ENCODE data around the gene SNED1.

The SNED1 gene

GRCh38 chr2:241108271-241109209, 110.1 kb downstream of the SNED1 start:
- DNase-seq (ENCODE audit: low read depth in 2 of 2) = no peak

- DNase-seq (ENCODE audit: low read depth in 2 of 2) = peak in 1 of 2 donors; percentile 47
Measured at GRCh38 chr2:241109210-241110088, 111.0 kb downstream of the SNED1 start.

- DNase-seq (ENCODE audit: low read depth in 2 of 2) = no peak
Measured at GRCh38 chr2:241110089-241110606, 111.7 kb downstream of the SNED1 start.

GRCh38 chr2:241110607-241111439, 112.4 kb downstream of the SNED1 start:
- no peak for DNase-seq (ENCODE audit: low read depth in 2 of 2)

GRCh38 chr2:241111440-241111805, 113.0 kb downstream of the SNED1 start:
- no peak for DNase-seq (ENCODE audit: low read depth in 2 of 2)

- no peak for DNase-seq (ENCODE audit: low read depth in 2 of 2)
Measured at GRCh38 chr2:241112046-241112445, 113.6 kb downstream of the SNED1 start.

- DNase-seq (ENCODE audit: low read depth in 2 of 2) = peak; percentile 58 to 73
Measured at GRCh38 chr2:241112592-241112991, 114.2 kb downstream of the SNED1 start.

GRCh38 chr2:241114836-241115235, 116.4 kb downstream of the SNED1 start:
- no peak for DNase-seq (ENCODE audit: low read depth in 2 of 2)

- no peak for DNase-seq (ENCODE audit: low read depth in 2 of 2)
Measured at GRCh38 chr2:241115361-241115760, 116.9 kb downstream of the SNED1 start.

GRCh38 chr2:241116606-241117560, 118.5 kb downstream of the SNED1 start:
- DNase-seq (ENCODE audit: low read depth in 2 of 2) = no peak

- DNase-seq (ENCODE audit: low read depth in 2 of 2) = no peak
Measured at GRCh38 chr2:241118737-241119505, 120.5 kb downstream of the SNED1 start.

- DNase-seq (ENCODE audit: low read depth in 2 of 2) = no peak
Measured at GRCh38 chr2:241120440-241120839, 122.0 kb downstream of the SNED1 start.

GRCh38 chr2:241121008-241121407, 122.6 kb downstream of the SNED1 start:
- DNase-seq (ENCODE audit: low read depth in 2 of 2) = no peak

GRCh38 chr2:241122376-241123002, 124.1 kb downstream of the SNED1 start:
- no peak for DNase-seq (ENCODE audit: low read depth in 2 of 2)

GRCh38 chr2:241123816-241124536, 125.6 kb downstream of the SNED1 start:
- DNase-seq (ENCODE audit: low read depth in 2 of 2) = peak in 1 of 2 donors; percentile 45

- no peak for DNase-seq (ENCODE audit: low read depth in 2 of 2)
Measured at GRCh38 chr2:241125626-241126025, 127.2 kb downstream of the SNED1 start.

GRCh38 chr2:241126201-241126611, 127.8 kb downstream of the SNED1 start:
- no peak for DNase-seq (ENCODE audit: low read depth in 2 of 2)

GRCh38 chr2:241126771-241127202, 128.4 kb downstream of the SNED1 start:
- no peak for DNase-seq (ENCODE audit: low read depth in 2 of 2)
